ENCODE measurements around the gene CSPG4. TPM values are rescaled to one million over a fixed set of nuclear protein-coding genes. Genes with fewer than 3 reads are reported as not detected.
"Not testable (repeated sequence)": the region's sequence is repeated elsewhere in the genome, so short reads cannot be mapped to it uniquely, and the experiment has no call there.

The CSPG4 gene
- total RNA-seq (10 to 100 TPM in 8 of 10 donors, 1 to 10 TPM in 2; 7.4 to 19.8 (median 13.0) TPM), polyA plus RNA-seq (10 to 100 TPM; 12.1 TPM)
- long read RNA-seq, donor 1, partial matches to known transcripts, result 13 of 30 reads
- long read RNA-seq, donor 1, other reads (novel, unspliced or antisense), result 17 of 30 reads
- long read RNA-seq, donor 2, partial matches to known transcripts, result 9 of 25 reads
- long read RNA-seq, donor 2, other reads (novel, unspliced or antisense), result 16 of 25 reads
- long read RNA-seq, donor 3, partial matches to known transcripts, result 12 of 38 reads
- long read RNA-seq, donor 3, other reads (novel, unspliced or antisense), result 26 of 38 reads

- ATAC-seq, result peak; percentile 72 to 83 (median 78)
- Histone ChIP-seq H3K27me3 (peaks cover 0 to 19% (median 3%) of the 10 kb centered on the region in 7 donors), H3K27ac (peak within 1 kb of the TSS; percentile 30 to 90 (median 78)), H3K4me3 (peak within 1 kb of the TSS; percentile 28 to 86 (median 66)), H3K4me1 (peaks cover 7 to 40% (median 21%) of the 10 kb centered on the region in 9 donors), H3K9me3 (no peaks in the 10 kb centered on the region), H3K36me3 (no peaks in the 10 kb centered on the region)
- no peak for TF ChIP-seq CTCF (IDR thresholded peaks at IDR 0.05)
- DNase-seq, result peak; percentile 70 to 73
- intact Hi-C loops (cut with DNase I), result no loop called here
- WGBS, 2 donors, result 9% methylated on average over 25 to 36 of the region's 36 CpGs
Measured at GRCh38 chr15:75712668-75713337, at the start of gene CSPG4. TSS of gene CSPG4 (minus strand) at chr15:75712848. CDS start at chr15:75712755, 93 bp downstream.

GRCh38 chr15:75762357-75762718 is 49.7 kb upstream of the CSPG4 start:
- H3K27ac ChIP-seq; DNase-seq; H3K9me3 ChIP-seq; H3K4me3 ChIP-seq; H3K27me3 ChIP-seq; intact Hi-C loops (cut with DNase I); H3K36me3 ChIP-seq: not testable (repeated sequence)
- peaks cover 0 to 23% (median 12%) of the 10 kb centered on the region in 9 donors for H3K4me1 ChIP-seq
- 85 to 88% methylated on average over 3 to 4 of the region's 4 CpGs for WGBS, 2 donors
- ATAC-seq, result peak in 1 of 8 donors; percentile 18

GRCh38 chr15:75761446-75762356 is 49.1 kb upstream of the CSPG4 start:
- Histone ChIP-seq H3K4me3 (no peak overlapping the region), H3K27ac (no peak overlapping the region), H3K9me3 (no peaks in the 10 kb centered on the region), H3K27me3 (no peaks in the 10 kb centered on the region), H3K36me3 (no peaks in the 10 kb centered on the region), H3K4me1 (peaks cover 0 to 23% (median 12%) of the 10 kb centered on the region in 9 donors)
- intact Hi-C loops (cut with DNase I), result no loop called here
- TF ChIP-seq CTCF (IDR thresholded peaks at IDR 0.05), result no peak
- no peak for ATAC-seq
- DNase-seq, result no peak
- 96 to 98% methylated on average over 10 of the region's 10 CpGs for WGBS, 2 donors

GRCh38 chr15:75760704-75761435 is 48.2 kb upstream of the CSPG4 start:
- Histone ChIP-seq H3K4me3 (no peak overlapping the region), H3K27ac (peak overlapping the region in 3 of 10 donors; percentile 33 to 41 (median 39)), H3K9me3 (no peaks in the 10 kb centered on the region), H3K36me3 (no peaks in the 10 kb centered on the region), H3K4me1 (peaks cover 0 to 23% (median 12%) of the 10 kb centered on the region in 9 donors), H3K27me3 (no peaks in the 10 kb centered on the region)
- TF ChIP-seq CTCF (IDR thresholded peaks at IDR 0.05), result no peak
- 62 to 74% methylated on average over 14 of the region's 14 CpGs for WGBS, 2 donors
- intact Hi-C loops (cut with DNase I), result no loop called here
- DNase-seq (peak in 1 of 2 donors; percentile 23), ATAC-seq (peak in 6 of 8 donors; percentile 40 to 69 (median 57))

GRCh38 chr15:75760131-75760520 is 47.5 kb upstream of the CSPG4 start:
- H3K36me3 ChIP-seq; DNase-seq; H3K9me3 ChIP-seq; intact Hi-C loops (cut with DNase I); ATAC-seq; H3K27me3 ChIP-seq: not testable (repeated sequence)
- Histone ChIP-seq H3K4me1 (peaks cover 0 to 23% (median 12%) of the 10 kb centered on the region in 9 donors), H3K27ac (peak overlapping the region in 2 of 10 donors; percentile 39 to 90), H3K4me3 (peak overlapping the region in 1 of 10 donors; percentile 58)
- WGBS, 2 donors, result 81 to 92% methylated on average over 5 to 7 of the region's 7 CpGs

Data from heart right ventricle (tissue), 16 donors.